GM23338 (cell line): ENCODE results near the gene DENND5B. TPM values are rescaled to one million over a fixed set of nuclear protein-coding genes. Genes with fewer than 3 reads are reported as not detected.
A peak's percentile ranks its signal among the peaks of the same experiment; 100 is the strongest.

ENCODE experiments used
- ATAC-seq: fragments of 200-7000 bp; cut with Tn5 transposase; 3 replicates; pipeline ENCODE4 v1.9.1; 2020
- DNase-seq: peaks from one replicate; pipeline ENCODE4 v3.0.0-alpha.2; 2015; ENCODE audit warnings: low spot score
- H2AFZ ChIP-seq: fragments of 200-600 bp; sonication (generic); 2 replicates; pipeline ENCODE4 v1.8.0; 2016; ENCODE audit warnings: antibody characterized with exemption, mild to moderate bottlenecking, moderate library complexity
- H3F3A ChIP-seq: fragments of 200-600 bp; sonication (generic); replicated peaks from 2 replicates; pipeline ENCODE4 v1.8.0; 2017; ENCODE audit warnings: antibody characterized with exemption, mixed run types, low read depth
- H3K27ac ChIP-seq: fragments of 200-600 bp; sonication (generic); 2 replicates; pipeline ENCODE4 v1.6.1; 2016; ENCODE audit warnings: low read depth
- H3K27me3 ChIP-seq: fragments of 200-600 bp; sonication (generic); 2 replicates; pipeline ENCODE4 v1.8.0; 2016; ENCODE audit warnings: mild to moderate bottlenecking, mixed run types, moderate library complexity; ENCODE audit not compliant: insufficient read depth
- H3K36me3 ChIP-seq: fragments of 200-600 bp; sonication (generic); 2 replicates; pipeline ENCODE4 v1.8.0; 2016; ENCODE audit warnings: mild to moderate bottlenecking; ENCODE audit not compliant: insufficient read depth
- H3K4me1 ChIP-seq: fragments of 200-600 bp; sonication (generic); 2 replicates; pipeline ENCODE4 v1.8.0; 2016; ENCODE audit warnings: mild to moderate bottlenecking, moderate library complexity; ENCODE audit not compliant: insufficient read depth
- H3K4me2 ChIP-seq: fragments of 200-600 bp; sonication (generic); 2 replicates; pipeline ENCODE4 v1.7.1; 2017; ENCODE audit warnings: mixed run types
- H3K4me3 ChIP-seq: fragments of 200-600 bp; sonication (generic); 2 replicates; pipeline ENCODE4 v1.6.1; 2016; ENCODE audit warnings: mixed run types
- H3K79me2 ChIP-seq: fragments of 200-600 bp; sonication (generic); replicated peaks from 2 replicates; pipeline ENCODE4 v1.8.0; 2017; ENCODE audit warnings: mild to moderate bottlenecking; ENCODE audit not compliant: insufficient read depth
- H3K9me2 ChIP-seq: fragments of 200-600 bp; sonication (generic); 2 replicates; pipeline ENCODE4 v1.8.0; 2017; ENCODE audit not compliant: insufficient read depth
- H4K20me1 ChIP-seq: fragments of 200-600 bp; sonication (generic); replicated peaks from 2 replicates; pipeline ENCODE4 v1.8.0; 2017; ENCODE audit warnings: mild to moderate bottlenecking; ENCODE audit not compliant: insufficient read depth
- H3K27ac Mint-ChIP-seq: 2 replicates; pipeline ENCODE4 v1.8.0; 2020; ENCODE audit warnings: inconsistent platforms, mild to moderate bottlenecking, moderate library complexity, mixed read lengths
- H3K27me3 Mint-ChIP-seq: 3 replicates; pipeline ENCODE4 v1.8.0; 2022; ENCODE audit warnings: low read depth, mild to moderate bottlenecking, moderate library complexity, mixed read lengths, inconsistent platforms; ENCODE audit not compliant: insufficient read depth, poor library complexity
- H3K36me3 Mint-ChIP-seq: 3 replicates; pipeline ENCODE4 v1.8.0; 2021; ENCODE audit warnings: low read depth, mild to moderate bottlenecking, inconsistent platforms, moderate library complexity, mixed read lengths
- H3K4me1 Mint-ChIP-seq: 3 replicates; pipeline ENCODE4 v1.8.0; 2020; ENCODE audit warnings: mild to moderate bottlenecking, inconsistent platforms, mixed read lengths
- H3K4me3 Mint-ChIP-seq: 3 replicates; pipeline ENCODE4 v1.8.0; 2021; ENCODE audit warnings: moderate library complexity, mild to moderate bottlenecking, inconsistent platforms, mixed read lengths
- H3K9me3 Mint-ChIP-seq: 3 replicates; pipeline ENCODE4 v1.8.0; 2020; ENCODE audit warnings: moderate library complexity, mild to moderate bottlenecking, inconsistent platforms, mixed read lengths
- CTCF ChIP-seq, 2 experiments: fragments of 200-600 bp in 1 of 2; sonication (generic) in 1 of 2; conservative IDR thresholded peaks; 2 replicates each; pipeline versions ENCODE4 v1.5.1 to v1.6.1; 2016 to 2017; ENCODE audit warnings: antibody characterized with exemption in 2 of 2, low read depth in 2 of 2, mild to moderate bottlenecking in 2 of 2, moderate library complexity in 1 of 2
- ETS1 ChIP-seq: IDR thresholded peaks from 2 replicates; pipeline ENCODE4 v1.6.1; 2016; ENCODE audit warnings: antibody characterized with exemption
- EZH2 ChIP-seq: fragments of 200-600 bp; sonication (generic); IDR thresholded peaks from one replicate; pipeline ENCODE4 v1.8.0; 2017; ENCODE audit warnings: antibody characterized with exemption, mild to moderate bottlenecking, low read depth; ENCODE audit not compliant: unreplicated experiment
- EZH2phosphoT487 ChIP-seq: fragments of 200-600 bp; sonication (generic); IDR thresholded peaks from one replicate; pipeline ENCODE4 v1.8.1; 2018; ENCODE audit warnings: antibody characterized with exemption; ENCODE audit not compliant: unreplicated experiment
- NANOG ChIP-seq: IDR thresholded peaks from 2 replicates; pipeline ENCODE4 v1.6.1; 2016; ENCODE audit warnings: antibody characterized with exemption, borderline replicate concordance
- POLR2AphosphoS5 ChIP-seq: IDR thresholded peaks from 2 replicates; pipeline ENCODE4 v1.6.1; 2016; ENCODE audit warnings: antibody characterized with exemption, low read depth
- REST ChIP-seq: IDR thresholded peaks from one replicate; pipeline ENCODE4 v1.6.1; 2018; ENCODE audit warnings: antibody characterized with exemption; ENCODE audit not compliant: unreplicated experiment
- ZNF114 ChIP-seq: fragments of 250-450 bp; sonication (Bioruptor Pico); IDR thresholded peaks from 2 replicates; pipeline ENCODE4 v1.5.0; 2020; ENCODE audit warnings: mild to moderate bottlenecking, moderate library complexity
- ZNF331 ChIP-seq: fragments of 250-450 bp; sonication (Bioruptor Pico); IDR thresholded peaks from 2 replicates; pipeline ENCODE4 v1.5.0; 2020; ENCODE audit warnings: low read depth, mild to moderate bottlenecking, moderate library complexity
- ZNF462 ChIP-seq: fragments of 250-450 bp; sonication (Bioruptor Pico); IDR thresholded peaks from 2 replicates; pipeline ENCODE4 v1.5.0; 2020; ENCODE audit warnings: mild to moderate bottlenecking, moderate library complexity
- polyA plus RNA-seq: library from polyadenylated mRNA; unstranded; fragments of >200 nt; fragmentation: Nextera tagmentation; extraction: Ambion mirVana; gene quantifications from 2 replicates; pipeline ENCODE4 v1.2.1, GENCODE V29; 2016
- total RNA-seq: library from RNA; depleted of rRNA; stranded (reverse); fragments of >200 nt; shearing (Covaris generic); gene quantifications from 2 replicates; pipeline ENCODE4 v1.2.3, GENCODE V29; 2014

DENND5B gene
- total and polyA plus RNA-seq, 2 experiments from 2014 or later, result 6.5 to 17.2 TPM

- Histone ChIP-seq H3F3A (no peaks in the 10 kb centered on the region), H3K27ac (no peak overlapping the region), H3K79me2 (no peaks in the 10 kb centered on the region; the same call in 1 of the 2 replicates), H3K4me2 (no peak overlapping the region), H3K27me3 (no peaks in the 10 kb centered on the region), H4K20me1 (no peaks in the 10 kb centered on the region), H3K36me3 (no peaks in the 10 kb centered on the region), H2AFZ (no peak overlapping the region), H3K4me1 (peaks cover 4% of the 10 kb centered on the region; the same call in 1 of the 2 replicates), H3K9me2 (no peaks in the 10 kb centered on the region), H3K4me3 (no peak overlapping the region)
- Mint-ChIP-seq H3K4me1 (peaks cover 16% of the 10 kb centered on the region), H3K27me3 (peaks cover 7% of the 10 kb centered on the region), H3K4me3 (no peak overlapping the region), H3K9me3 (no peaks in the 10 kb centered on the region), H3K27ac (peak overlapping the region; percentile 32; the same call in 1 of the 2 replicates), H3K36me3 (peaks cover 19% of the 10 kb centered on the region)
- TF ChIP-seq CTCF (conservative IDR thresholded peaks at IDR 0.05; ENCODE audit: low read depth in 2 of 2) (no peak), EZH2phosphoT487 (no peak), ZNF331 (CRISPR knock-in tag) (no peak), ZNF114 (CRISPR knock-in tag) (no peak), EZH2 (no peak), NANOG (no peak), REST (no peak), POLR2AphosphoS5 (no peak), ETS1 (no peak), ZNF462 (CRISPR knock-in tag) (no peak)
- DNase-seq (peak; percentile 31), ATAC-seq (no peak)
Observed at GRCh38 chr12:31491841-31492598, 98.9 kb downstream of the DENND5B start.
